Immature natural killer cell (primary cell): Measurements from ENCODE around the gene TMEM106B. TPM values are rescaled to one million over a fixed set of nuclear protein-coding genes. Genes with fewer than 3 reads are reported as not detected.

ENCODE experiments used
- DNase-seq, 3 donors: peaks; one replicate each; pipeline ENCODE4 v3.0.0; 2022; ENCODE audit warnings: mixed read lengths in 1 of 3
- H3K27ac Mint-ChIP-seq, 6 donors: one replicate each; pipeline ENCODE4 v1.8.0; 2020; ENCODE audit warnings: mixed read lengths in 6 of 6, mild to moderate bottlenecking in 5 of 6, inconsistent platforms in 4 of 6, moderate library complexity in 3 of 6
- H3K27me3 Mint-ChIP-seq, 3 donors: one replicate each; pipeline ENCODE4 v1.8.0; 2020 to 2021; ENCODE audit warnings: low read depth in 3 of 3, mild to moderate bottlenecking in 3 of 3, mixed read lengths in 3 of 3, moderate library complexity in 3 of 3, inconsistent platforms in 1 of 3
- H3K36me3 Mint-ChIP-seq, 3 donors: one replicate each; pipeline ENCODE4 v1.8.0; 2020; ENCODE audit warnings: mixed read lengths in 3 of 3, inconsistent platforms in 2 of 3, mild to moderate bottlenecking in 2 of 3
- H3K4me1 Mint-ChIP-seq, 2 donors: one replicate each; pipeline ENCODE4 v1.8.0; 2020; ENCODE audit warnings: inconsistent platforms in 2 of 2, mild to moderate bottlenecking in 2 of 2, mixed read lengths in 2 of 2, moderate library complexity in 1 of 2
- H3K4me3 Mint-ChIP-seq, 5 donors: one replicate each; pipeline ENCODE4 v1.8.0; 2020; ENCODE audit warnings: mild to moderate bottlenecking in 5 of 5, mixed read lengths in 5 of 5, inconsistent platforms in 3 of 5, moderate library complexity in 3 of 5
- H3K9me3 Mint-ChIP-seq, 6 donors: one replicate each; pipeline ENCODE4 v1.8.0; 2020; ENCODE audit warnings: mild to moderate bottlenecking in 6 of 6, mixed read lengths in 6 of 6, inconsistent platforms in 4 of 6, moderate library complexity in 3 of 6
- polyA plus RNA-seq, 3 donors: library from polyadenylated mRNA; unstranded; fragments of 300-500 nt; fragmentation: Illumina TruSeq; gene quantifications; one replicate each; pipeline ENCODE4 v1.2.3, GENCODE V29; 2021

TMEM106B gene
- polyA plus RNA-seq, 3 donors from 2014 or later = 17.9 to 30.4 (median 21.0) TPM

DNA sequence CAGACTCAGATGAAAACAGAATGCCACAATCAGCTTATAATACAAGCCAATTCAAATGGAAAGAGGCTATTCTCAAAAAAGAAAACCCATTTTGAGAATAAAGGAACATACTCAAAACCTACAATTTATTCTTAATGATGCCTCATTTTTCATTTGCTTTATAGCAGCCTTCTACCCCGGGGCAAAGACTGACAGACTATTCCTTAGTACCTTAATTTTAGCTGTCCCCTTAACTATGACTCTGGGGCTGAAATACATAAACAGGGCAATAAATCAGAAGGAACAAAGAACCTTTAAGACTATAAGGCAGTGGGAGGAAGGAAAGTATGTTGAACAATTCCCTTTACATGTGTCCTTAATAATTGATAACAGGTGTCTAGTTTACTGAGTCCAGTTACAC lies 76.8 kb downstream of the TMEM106B start:
- Mint-ChIP-seq H3K27ac (no peak overlapping the region), H3K36me3 (no peaks in the 10 kb centered on the region), H3K9me3 (peaks cover 0 to 3% (median 0%) of the 10 kb centered on the region in 6 donors), H3K4me1 (no peaks in the 10 kb centered on the region), H3K4me3 (no peak overlapping the region), H3K27me3 (peaks cover 2 to 5% (median 2%) of the 10 kb centered on the region in 3 donors)
- DNase-seq = no peak

- Mint-ChIP-seq H3K27me3 (peaks cover 2 to 3% (median 2%) of the 10 kb centered on the region in 3 donors), H3K9me3 (peaks cover 0 to 3% (median 0%) of the 10 kb centered on the region in 6 donors), H3K36me3 (no peaks in the 10 kb centered on the region), H3K4me3 (no peak overlapping the region), H3K27ac (no peak overlapping the region), H3K4me1 (no peaks in the 10 kb centered on the region)
- no peak for DNase-seq
These were observed 78.9 kb downstream of the TMEM106B start for GRCh38 chr7:12289996-12290395.

- Mint-ChIP-seq H3K4me3 (no peak overlapping the region), H3K9me3 (peaks cover 0 to 3% (median 0%) of the 10 kb centered on the region in 6 donors), H3K27ac (no peak overlapping the region), H3K4me1 (no peaks in the 10 kb centered on the region), H3K27me3 (peaks cover 2 to 7% (median 4%) of the 10 kb centered on the region in 3 donors), H3K36me3 (no peaks in the 10 kb centered on the region)
- DNase-seq = no peak
These were observed 79.7 kb downstream of the TMEM106B start for GRCh38 chr7:12290761-12291160.

DNA sequence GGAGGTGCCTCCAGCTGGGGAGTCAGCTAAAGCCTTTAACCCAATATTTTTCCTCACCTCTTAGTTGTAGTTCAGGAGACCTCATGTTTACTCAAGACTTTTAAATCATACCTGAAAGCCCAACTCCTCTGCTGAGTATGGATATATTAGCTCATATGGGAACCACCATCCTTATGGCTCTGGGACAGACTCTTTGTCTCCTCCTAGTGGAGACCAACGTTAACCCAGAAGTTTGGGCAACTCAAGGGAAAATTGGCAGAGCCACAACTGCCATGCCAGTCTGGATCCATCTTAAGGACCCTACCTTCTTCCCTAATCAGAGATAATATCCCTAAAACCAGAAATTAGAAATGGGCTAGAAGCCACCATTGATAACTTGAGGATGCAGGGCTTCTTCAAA lies 80.8 kb downstream of the TMEM106B start:
- Mint-ChIP-seq H3K27ac (no peak overlapping the region), H3K4me1 (no peaks in the 10 kb centered on the region), H3K27me3 (peaks cover 4 to 9% (median 4%) of the 10 kb centered on the region in 3 donors), H3K4me3 (no peak overlapping the region), H3K9me3 (peaks cover 0 to 3% (median 0%) of the 10 kb centered on the region in 6 donors), H3K36me3 (no peaks in the 10 kb centered on the region)
- no peak for DNase-seq

Other genes starting within 250 kb of the TMEM106B start
- gene VWDE, start 192.6 kb downstream of the TMEM106B start, polyA plus RNA-seq = under 1 TPM in 1 of 3 donors, not detected in 2; 0.11 TPM